OCI-LY1 (cell line): ENCODE data around the gene IPO7.
"Not testable (repeated sequence)": the region's sequence is repeated elsewhere in the genome, so short reads cannot be mapped to it uniquely, and the experiment has no call there.

ENCODE experiments used
- H2AFZ ChIP-seq: fragments of 200-600 bp; sonication (generic), shearing (Covaris generic); 2 replicates; pipeline ENCODE4 v1.6.0; 2014; ENCODE audit warnings: antibody characterized with exemption, mild to moderate bottlenecking, low read length
- H3F3A ChIP-seq: fragments of 200-600 bp; sonication (generic), shearing (Covaris generic); 2 replicates; pipeline ENCODE4 v1.6.0; 2014; ENCODE audit warnings: mild to moderate bottlenecking, antibody characterized with exemption, low read length, moderate library complexity; ENCODE audit not compliant: insufficient read depth
- H3K27ac ChIP-seq: fragments of 200-600 bp; sonication (generic); 2 replicates; pipeline ENCODE4 v1.5.1; 2014; ENCODE audit warnings: low read length, mixed run types, mild to moderate bottlenecking, low read depth; ENCODE audit not compliant: poor library complexity, severe bottlenecking
- H3K27me3 ChIP-seq: fragments of 200-600 bp; sonication (generic); 2 replicates; pipeline ENCODE4 v1.6.0; 2014; ENCODE audit warnings: antibody characterized with exemption, mild to moderate bottlenecking, low read length, moderate library complexity; ENCODE audit not compliant: insufficient read depth
- H3K36me3 ChIP-seq: fragments of 200-600 bp; sonication (generic); 2 replicates; pipeline ENCODE4 v1.6.1; 2014; ENCODE audit warnings: mild to moderate bottlenecking, antibody characterized with exemption, low read length, moderate library complexity, mixed read lengths; ENCODE audit not compliant: insufficient read depth
- H3K4me1 ChIP-seq: fragments of 200-600 bp; sonication (generic); 2 replicates; pipeline ENCODE4 v1.5.1; 2014; ENCODE audit warnings: mild to moderate bottlenecking, low read length, moderate library complexity; ENCODE audit not compliant: insufficient read depth, severe bottlenecking
- H3K4me2 ChIP-seq: fragments of 200-600 bp; sonication (generic), shearing (Covaris generic); 2 replicates; pipeline ENCODE4 v1.6.1; 2014; ENCODE audit warnings: low read length
- H3K4me3 ChIP-seq: fragments of 200-600 bp; sonication (generic); 2 replicates; pipeline ENCODE4 v1.5.1; 2014; ENCODE audit warnings: low read length, low read depth, mild to moderate bottlenecking, mixed read lengths; ENCODE audit not compliant: poor library complexity, severe bottlenecking
- H3K79me2 ChIP-seq: fragments of 200-600 bp; shearing (Covaris generic); 2 replicates; pipeline ENCODE4 v1.6.1; 2016; ENCODE audit warnings: mixed run types, low read length, mixed read lengths; ENCODE audit not compliant: insufficient read depth
- H3K9ac ChIP-seq: fragments of 200-600 bp; sonication (generic), shearing (Covaris generic); 2 replicates; pipeline ENCODE4 v1.6.1; 2014; ENCODE audit warnings: mild to moderate bottlenecking, low read length, mixed read lengths
- H3K9me2 ChIP-seq: fragments of 200-600 bp; sonication (generic), shearing (Covaris generic); 2 replicates; pipeline ENCODE4 v1.6.1; 2014; ENCODE audit warnings: low read depth, mild to moderate bottlenecking, low read length, mixed read lengths
- H3K9me3 ChIP-seq: fragments of 200-600 bp; shearing (Covaris generic); 2 replicates; pipeline ENCODE4 v1.6.1; 2014; ENCODE audit warnings: low read length, mixed read lengths
- H4K20me1 ChIP-seq: fragments of 200-600 bp; sonication (generic), shearing (Covaris generic); 2 replicates; pipeline ENCODE4 v1.6.0; 2016; ENCODE audit warnings: mild to moderate bottlenecking, low read length; ENCODE audit not compliant: insufficient read depth
- CTCF ChIP-seq: fragments of 200-600 bp; sonication (generic), shearing (Covaris generic); IDR thresholded peaks from 2 replicates; pipeline ENCODE4 v1.5.1; 2017; ENCODE audit warnings: mild to moderate bottlenecking, antibody characterized with exemption, low read length, moderate library complexity, mixed read lengths
- EZH2 ChIP-seq: fragments of 200-600 bp; sonication (generic), shearing (Covaris generic); IDR thresholded peaks from 2 replicates; pipeline ENCODE4 v1.8.0; 2017; ENCODE audit warnings: borderline replicate concordance, mixed run types, mild to moderate bottlenecking, antibody characterized with exemption, low read length, moderate library complexity, mixed read lengths

Gene IPO7

GRCh38 chr11:9446230-9446629 lies 61.8 kb downstream of the IPO7 start:
- Histone ChIP-seq H3K4me2 (no peak overlapping the region), H3K9me2 (no peaks in the 10 kb centered on the region), H3K4me1 (no peaks in the 10 kb centered on the region), H3K9me3 (no peaks in the 10 kb centered on the region), H3K4me3 (no peak overlapping the region), H3K36me3 (peaks cover 75% of the 10 kb centered on the region), H3K27ac (no peak overlapping the region), H4K20me1 (no peaks in the 10 kb centered on the region), H3K27me3 (no peaks in the 10 kb centered on the region), H3K79me2 (no peaks in the 10 kb centered on the region), H3K9ac (no peak overlapping the region), H2AFZ (no peak overlapping the region), H3F3A (no peaks in the 10 kb centered on the region)
- TF ChIP-seq CTCF (no peak), EZH2 (no peak)

- H3K9me2 ChIP-seq: no peaks in the 10 kb centered on the region
- H3K9ac ChIP-seq: no peak overlapping the region
- no peaks in the 10 kb centered on the region for H3K79me2 ChIP-seq
- H3K27ac ChIP-seq: no peak overlapping the region
- H3K4me2 ChIP-seq: no peak overlapping the region
- H3K36me3 ChIP-seq: peaks cover 50% of the 10 kb centered on the region
- no peaks in the 10 kb centered on the region for H4K20me1 ChIP-seq
- no peaks in the 10 kb centered on the region for H3K9me3 ChIP-seq
- no peaks in the 10 kb centered on the region for H3F3A ChIP-seq
- no peak for TF ChIP-seq EZH2
- TF ChIP-seq CTCF: no peak
- no peaks in the 10 kb centered on the region for H3K27me3 ChIP-seq
- H3K4me1 ChIP-seq: no peaks in the 10 kb centered on the region
- no peak overlapping the region for H2AFZ ChIP-seq
- no peak overlapping the region for H3K4me3 ChIP-seq
Observed at GRCh38 chr11:9448576-9449352, 64.3 kb downstream of the IPO7 start.

- not testable (repeated sequence) for H3K27me3 ChIP-seq, H3K79me2 ChIP-seq
- H3K36me3 ChIP-seq: peaks cover 22% of the 10 kb centered on the region
Observed at GRCh38 chr11:9452023-9452422, 67.6 kb downstream of the IPO7 start.

GRCh38 chr11:9455722-9456121 lies 71.3 kb downstream of the IPO7 start:
- H3K36me3 ChIP-seq: peaks cover 4% of the 10 kb centered on the region; the same call in 1 of the 2 replicates
- TF ChIP-seq CTCF: no peak
- no peak for TF ChIP-seq EZH2
- no peak overlapping the region for H3K27ac ChIP-seq
- H3K27me3 ChIP-seq: no peaks in the 10 kb centered on the region
- H3F3A ChIP-seq: no peaks in the 10 kb centered on the region
- peaks cover 3% of the 10 kb centered on the region; the same call in 1 of the 2 replicates for H3K79me2 ChIP-seq
- no peaks in the 10 kb centered on the region for H4K20me1 ChIP-seq
- peaks cover 6% of the 10 kb centered on the region for H3K4me1 ChIP-seq
- no peak overlapping the region for H3K9ac ChIP-seq
- H3K4me3 ChIP-seq: no peak overlapping the region
- H2AFZ ChIP-seq: no peak overlapping the region
- H3K4me2 ChIP-seq: no peak overlapping the region
- no peaks in the 10 kb centered on the region for H3K9me2 ChIP-seq
- H3K9me3 ChIP-seq: no peaks in the 10 kb centered on the region

More at GRCh38 chr11:9452023-9452422, 67.6 kb downstream of the IPO7 start:
- H3K4me1 ChIP-seq, H3K9ac ChIP-seq, H3K27ac ChIP-seq, H3K9me3 ChIP-seq, H3F3A ChIP-seq, H3K9me2 ChIP-seq, H3K4me2 ChIP-seq, H4K20me1 ChIP-seq, H2AFZ ChIP-seq, H3K4me3 ChIP-seq: not testable (repeated sequence)
